WTC11 (cell line): Measurements from ENCODE around the gene PPAT. TPM values are rescaled to one million over a fixed set of nuclear protein-coding genes. Genes with fewer than 3 reads are reported as not detected.

ENCODE experiments used
- ATAC-seq: fragments of 200-7000 bp; cut with Tn5 transposase; 2 replicates; pipeline ENCODE4 v1.10.0; 2021; ENCODE audit warnings: mild to moderate bottlenecking, moderate library complexity
- CTCF ChIA-PET: fragments of 300-600 bp; sonication (Branson Sonifier 250); formaldehyde crosslinking; loops from one replicate; lab custom pipeline; 2021; ENCODE audit warnings: antibody characterized with exemption; lab: Charles Lee
- POLR2A ChIA-PET: fragments of 350-600 bp; sonication (Branson Sonifier 250); formaldehyde crosslinking; loops from one replicate; lab custom pipeline; 2021; ENCODE audit warnings: antibody characterized with exemption; lab: Charles Lee
- DNase-seq: peaks from one replicate; pipeline ENCODE4 v3.0.0; 2021; ENCODE audit warnings: low spot score
- H3K27ac Mint-ChIP-seq: 2 replicates; pipeline ENCODE4 v1.8.0; 2021; ENCODE audit warnings: mixed read lengths
- H3K27me3 Mint-ChIP-seq: 2 replicates; pipeline ENCODE4 v1.8.0; 2021; ENCODE audit warnings: low read depth, mild to moderate bottlenecking, moderate library complexity, mixed read lengths
- H3K36me3 Mint-ChIP-seq: 2 replicates; pipeline ENCODE4 v1.8.0; 2021; ENCODE audit warnings: mixed read lengths
- H3K4me1 Mint-ChIP-seq: 2 replicates; pipeline ENCODE4 v1.8.0; 2022; ENCODE audit warnings: mixed read lengths
- H3K4me3 Mint-ChIP-seq: 2 replicates; pipeline ENCODE4 v1.8.0; 2021; ENCODE audit warnings: mild to moderate bottlenecking, moderate library complexity, mixed read lengths
- H3K9me3 Mint-ChIP-seq: 2 replicates; pipeline ENCODE4 v1.8.0; 2021; ENCODE audit warnings: mixed read lengths
- FOXJ3 ChIP-seq: sonication (generic); formaldehyde crosslinking; IDR thresholded peaks from 2 replicates; pipeline ENCODE4 v1.9.0; 2021; ENCODE audit warnings: missing genetic modification reagents, mild to moderate bottlenecking, borderline replicate concordance
- FOXP1 ChIP-seq: sonication (generic); formaldehyde crosslinking; IDR thresholded peaks from 2 replicates; pipeline ENCODE4 v1.8.0; 2022; ENCODE audit warnings: missing genetic modification reagents, mild to moderate bottlenecking, moderate library complexity, borderline replicate concordance
- GTF2I ChIP-seq: fragments of 250-450 bp; sonication (Bioruptor Pico); conservative IDR thresholded peaks from 2 replicates; pipeline ENCODE4 v1.4.0; 2021; ENCODE audit warnings: mild to moderate bottlenecking
- HMGA2 ChIP-seq: fragments of 250-450 bp; sonication (Bioruptor Pico); IDR thresholded peaks from 2 replicates; pipeline ENCODE4 v1.4.0; 2021; ENCODE audit warnings: mild to moderate bottlenecking, moderate library complexity
- JUN ChIP-seq: sonication (generic); formaldehyde crosslinking; IDR thresholded peaks from 2 replicates; pipeline ENCODE4 v1.8.0; 2023; ENCODE audit warnings: mild to moderate bottlenecking, missing genetic modification reagents
- KAT7 ChIP-seq: sonication (generic); formaldehyde crosslinking; IDR thresholded peaks from 2 replicates; pipeline ENCODE4 v1.8.1; 2023; ENCODE audit warnings: missing genetic modification reagents, mild to moderate bottlenecking, borderline replicate concordance
- NFYB ChIP-seq: sonication (generic); formaldehyde crosslinking; conservative IDR thresholded peaks from 2 replicates; pipeline ENCODE4 v1.8.0; 2022; ENCODE audit warnings: low read depth, missing genetic modification reagents
- NR3C1 ChIP-seq: sonication (generic); formaldehyde crosslinking; conservative IDR thresholded peaks from 2 replicates; pipeline ENCODE4 v1.8.1; 2023; ENCODE audit warnings: low read depth, mild to moderate bottlenecking, missing genetic modification reagents
- PRRX2 ChIP-seq: fragments of 250-450 bp; sonication (Bioruptor Pico); IDR thresholded peaks from 2 replicates; pipeline ENCODE4 v1.8.0; 2021; ENCODE audit warnings: mild to moderate bottlenecking
- RELA ChIP-seq: sonication (generic); formaldehyde crosslinking; IDR thresholded peaks from 2 replicates; pipeline ENCODE4 v1.8.1; 2022; ENCODE audit warnings: missing genetic modification reagents, mild to moderate bottlenecking, borderline replicate concordance
- RORB ChIP-seq: fragments of 250-450 bp; sonication (Bioruptor Pico); IDR thresholded peaks from 2 replicates; pipeline ENCODE4 v1.9.0; 2021; ENCODE audit warnings: mild to moderate bottlenecking
- TCF7 ChIP-seq: sonication (generic); formaldehyde crosslinking; IDR thresholded peaks from 2 replicates; pipeline ENCODE4 v1.8.0; 2022; ENCODE audit warnings: mild to moderate bottlenecking, low read depth, missing genetic modification reagents, moderate library complexity
- ZNF121 ChIP-seq: sonication (generic); formaldehyde crosslinking; IDR thresholded peaks from 2 replicates; pipeline ENCODE4 v1.8.0; 2023; ENCODE audit warnings: missing genetic modification reagents
- ZNF317 ChIP-seq: sonication (generic); formaldehyde crosslinking; IDR thresholded peaks from 2 replicates; pipeline ENCODE4 v1.8.1; 2023; ENCODE audit warnings: low read depth, mild to moderate bottlenecking, moderate library complexity, missing genetic modification reagents, borderline replicate concordance
- ZNF671 ChIP-seq: fragments of 250-450 bp; sonication (Bioruptor Pico); IDR thresholded peaks from 2 replicates; pipeline ENCODE4 v1.8.0; 2021; ENCODE audit warnings: mild to moderate bottlenecking
- total RNA-seq: library from RNA; stranded (reverse); gene quantifications from 3 replicates; pipeline ENCODE4 v1.2.3, GENCODE V29; 2021
- TF ChIP-seq, protein P1 (sequence below): sonication (generic); formaldehyde crosslinking; IDR thresholded peaks from 2 replicates; pipeline ENCODE4 v1.8.0; 2022; ENCODE audit warnings: mild to moderate bottlenecking, missing genetic modification reagents
- TF ChIP-seq, protein P2 (sequence below): sonication (generic); formaldehyde crosslinking; IDR thresholded peaks from 2 replicates; pipeline ENCODE4 v1.8.1; 2022; ENCODE audit warnings: mild to moderate bottlenecking, missing genetic modification reagents, moderate library complexity, borderline replicate concordance
- TF ChIP-seq, protein P3 (sequence below): sonication (generic); formaldehyde crosslinking; conservative IDR thresholded peaks from 2 replicates; pipeline ENCODE4 v1.8.1; 2023; ENCODE audit warnings: mild to moderate bottlenecking, low read depth, missing genetic modification reagents, moderate library complexity
- TF ChIP-seq, protein P4 (sequence below): sonication (generic); formaldehyde crosslinking; IDR thresholded peaks from 2 replicates; pipeline ENCODE4 v1.8.1; 2023; ENCODE audit warnings: mild to moderate bottlenecking, missing genetic modification reagents, borderline replicate concordance
- TF ChIP-seq, protein P5 (sequence below): sonication (generic); formaldehyde crosslinking; IDR thresholded peaks from 2 replicates; pipeline ENCODE4 v1.8.1; 2022; ENCODE audit warnings: low read depth, mild to moderate bottlenecking, moderate library complexity, missing genetic modification reagents, borderline replicate concordance

The PPAT gene
- total RNA-seq, 1 experiment from 2014 or later: 83.4 TPM

DNA sequence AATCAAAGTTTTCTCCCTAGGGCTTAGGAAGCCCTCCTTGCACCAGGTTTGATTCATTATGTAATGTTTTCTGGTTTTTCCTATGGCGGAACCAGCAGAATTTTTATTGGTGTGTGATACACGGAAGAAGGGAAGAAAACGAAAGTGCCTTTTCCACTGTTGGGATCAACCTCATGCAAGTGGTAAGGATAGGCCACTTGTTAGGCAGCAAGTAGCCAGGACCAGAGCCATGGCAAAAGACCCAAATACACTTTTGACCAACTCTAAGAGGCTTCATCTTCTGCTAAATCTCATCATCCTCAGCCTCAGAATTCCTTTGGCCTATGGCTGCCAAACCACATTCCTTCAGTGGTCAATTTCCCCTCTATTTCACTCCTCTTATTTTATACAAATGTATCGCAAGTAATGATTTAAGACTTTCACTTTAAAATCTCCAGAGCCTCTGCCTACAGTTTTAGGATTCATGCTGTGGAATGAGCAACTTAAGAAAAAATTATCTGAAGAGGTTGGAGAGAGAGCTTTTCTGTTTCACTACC lies 21.2 kb downstream of the PPAT start (continued):
- no peak for TF ChIP-seq TCF7 (CRISPR knock-in tag)
- TF ChIP-seq HMGA2 (CRISPR knock-in tag): no peak
- no peak for TF ChIP-seq FOXP1 (CRISPR knock-in tag)
- TF ChIP-seq, all 79 proteins: peak for 0

DNA sequence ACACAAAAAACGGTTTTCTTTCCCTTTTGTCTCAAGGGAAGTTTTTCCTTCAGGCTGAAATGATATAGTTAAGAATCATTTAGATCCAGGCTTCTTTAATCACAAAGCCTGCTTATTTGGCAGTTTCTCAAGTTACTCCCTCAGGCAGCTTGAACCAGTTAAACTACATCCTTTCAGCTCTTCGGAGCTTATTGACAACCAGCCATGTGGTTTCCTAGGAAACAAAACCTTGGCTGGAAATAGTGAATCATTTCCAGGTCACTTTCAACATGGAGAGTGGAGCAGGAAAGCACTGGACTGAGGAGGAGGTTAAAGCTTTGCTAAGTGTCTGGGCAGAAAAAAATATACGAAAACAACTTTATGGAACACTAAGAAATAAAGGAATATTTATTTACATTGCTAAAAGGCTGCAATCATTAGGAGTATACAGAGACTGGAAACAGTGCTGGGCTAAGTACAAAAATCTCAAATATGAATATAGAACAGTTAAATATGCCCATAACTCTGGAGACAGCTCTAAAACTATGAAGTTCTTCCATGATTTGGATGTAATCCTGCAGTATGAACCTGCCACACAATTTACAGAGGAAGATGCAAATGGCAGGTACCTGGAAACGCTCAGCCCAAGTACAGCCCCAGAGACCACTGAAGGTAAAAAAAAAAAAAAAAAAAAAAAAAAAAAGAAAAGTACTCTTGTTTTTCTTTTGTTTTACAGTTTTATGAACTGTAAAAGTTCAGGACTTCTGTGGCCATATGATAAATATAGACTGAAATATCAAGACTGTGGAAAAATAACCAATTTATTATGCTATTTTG lies 25.0 kb downstream of the PPAT start:
- Mint-ChIP-seq H3K27ac (peak overlapping the region; percentile 98), H3K36me3 (peaks cover 24% of the 10 kb centered on the region), H3K4me1 (peaks cover 61% of the 10 kb centered on the region), H3K9me3 (no peaks in the 10 kb centered on the region), H3K4me3 (peak overlapping the region; percentile 58), H3K27me3 (no peaks in the 10 kb centered on the region)
- POLR2A ChIA-PET: interaction anchor here (0.6 to 3.1 kb wide), 6 partner anchors 12 to 56 kb away, joined by 3 to 23 read pairs (median 6); partner anchors contain the start of genes AASDH, PAICS and PPAT
- DNase-seq (no peak), ATAC-seq (peak; percentile 86)
- CTCF ChIA-PET: interaction anchor here (0.6 to 2.1 kb wide), 4 partner anchors 10 to 25 kb away, joined by 4 to 10 read pairs (median 7); partner anchors contain the start of genes AASDH, PAICS and PPAT
- TF ChIP-seq, protein P1, sequence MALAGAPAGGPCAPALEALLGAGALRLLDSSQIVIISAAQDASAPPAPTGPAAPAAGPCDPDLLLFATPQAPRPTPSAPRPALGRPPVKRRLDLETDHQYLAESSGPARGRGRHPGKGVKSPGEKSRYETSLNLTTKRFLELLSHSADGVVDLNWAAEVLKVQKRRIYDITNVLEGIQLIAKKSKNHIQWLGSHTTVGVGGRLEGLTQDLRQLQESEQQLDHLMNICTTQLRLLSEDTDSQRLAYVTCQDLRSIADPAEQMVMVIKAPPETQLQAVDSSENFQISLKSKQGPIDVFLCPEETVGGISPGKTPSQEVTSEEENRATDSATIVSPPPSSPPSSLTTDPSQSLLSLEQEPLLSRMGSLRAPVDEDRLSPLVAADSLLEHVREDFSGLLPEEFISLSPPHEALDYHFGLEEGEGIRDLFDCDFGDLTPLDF (CRISPR knock-in tag): no peak
- no peak for TF ChIP-seq ZNF121 (CRISPR knock-in tag)
- TF ChIP-seq ZNF671 (CRISPR knock-in tag): no peak
- TF ChIP-seq, protein P2, sequence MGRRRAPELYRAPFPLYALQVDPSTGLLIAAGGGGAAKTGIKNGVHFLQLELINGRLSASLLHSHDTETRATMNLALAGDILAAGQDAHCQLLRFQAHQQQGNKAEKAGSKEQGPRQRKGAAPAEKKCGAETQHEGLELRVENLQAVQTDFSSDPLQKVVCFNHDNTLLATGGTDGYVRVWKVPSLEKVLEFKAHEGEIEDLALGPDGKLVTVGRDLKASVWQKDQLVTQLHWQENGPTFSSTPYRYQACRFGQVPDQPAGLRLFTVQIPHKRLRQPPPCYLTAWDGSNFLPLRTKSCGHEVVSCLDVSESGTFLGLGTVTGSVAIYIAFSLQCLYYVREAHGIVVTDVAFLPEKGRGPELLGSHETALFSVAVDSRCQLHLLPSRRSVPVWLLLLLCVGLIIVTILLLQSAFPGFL (CRISPR knock-in tag): no peak
- TF ChIP-seq FOXJ3: no peak
- TF ChIP-seq, protein P3, sequence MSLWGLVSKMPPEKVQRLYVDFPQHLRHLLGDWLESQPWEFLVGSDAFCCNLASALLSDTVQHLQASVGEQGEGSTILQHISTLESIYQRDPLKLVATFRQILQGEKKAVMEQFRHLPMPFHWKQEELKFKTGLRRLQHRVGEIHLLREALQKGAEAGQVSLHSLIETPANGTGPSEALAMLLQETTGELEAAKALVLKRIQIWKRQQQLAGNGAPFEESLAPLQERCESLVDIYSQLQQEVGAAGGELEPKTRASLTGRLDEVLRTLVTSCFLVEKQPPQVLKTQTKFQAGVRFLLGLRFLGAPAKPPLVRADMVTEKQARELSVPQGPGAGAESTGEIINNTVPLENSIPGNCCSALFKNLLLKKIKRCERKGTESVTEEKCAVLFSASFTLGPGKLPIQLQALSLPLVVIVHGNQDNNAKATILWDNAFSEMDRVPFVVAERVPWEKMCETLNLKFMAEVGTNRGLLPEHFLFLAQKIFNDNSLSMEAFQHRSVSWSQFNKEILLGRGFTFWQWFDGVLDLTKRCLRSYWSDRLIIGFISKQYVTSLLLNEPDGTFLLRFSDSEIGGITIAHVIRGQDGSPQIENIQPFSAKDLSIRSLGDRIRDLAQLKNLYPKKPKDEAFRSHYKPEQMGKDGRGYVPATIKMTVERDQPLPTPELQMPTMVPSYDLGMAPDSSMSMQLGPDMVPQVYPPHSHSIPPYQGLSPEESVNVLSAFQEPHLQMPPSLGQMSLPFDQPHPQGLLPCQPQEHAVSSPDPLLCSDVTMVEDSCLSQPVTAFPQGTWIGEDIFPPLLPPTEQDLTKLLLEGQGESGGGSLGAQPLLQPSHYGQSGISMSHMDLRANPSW: no peak
- no peak for TF ChIP-seq PRRX2 (CRISPR knock-in tag)
- TF ChIP-seq, protein P4, sequence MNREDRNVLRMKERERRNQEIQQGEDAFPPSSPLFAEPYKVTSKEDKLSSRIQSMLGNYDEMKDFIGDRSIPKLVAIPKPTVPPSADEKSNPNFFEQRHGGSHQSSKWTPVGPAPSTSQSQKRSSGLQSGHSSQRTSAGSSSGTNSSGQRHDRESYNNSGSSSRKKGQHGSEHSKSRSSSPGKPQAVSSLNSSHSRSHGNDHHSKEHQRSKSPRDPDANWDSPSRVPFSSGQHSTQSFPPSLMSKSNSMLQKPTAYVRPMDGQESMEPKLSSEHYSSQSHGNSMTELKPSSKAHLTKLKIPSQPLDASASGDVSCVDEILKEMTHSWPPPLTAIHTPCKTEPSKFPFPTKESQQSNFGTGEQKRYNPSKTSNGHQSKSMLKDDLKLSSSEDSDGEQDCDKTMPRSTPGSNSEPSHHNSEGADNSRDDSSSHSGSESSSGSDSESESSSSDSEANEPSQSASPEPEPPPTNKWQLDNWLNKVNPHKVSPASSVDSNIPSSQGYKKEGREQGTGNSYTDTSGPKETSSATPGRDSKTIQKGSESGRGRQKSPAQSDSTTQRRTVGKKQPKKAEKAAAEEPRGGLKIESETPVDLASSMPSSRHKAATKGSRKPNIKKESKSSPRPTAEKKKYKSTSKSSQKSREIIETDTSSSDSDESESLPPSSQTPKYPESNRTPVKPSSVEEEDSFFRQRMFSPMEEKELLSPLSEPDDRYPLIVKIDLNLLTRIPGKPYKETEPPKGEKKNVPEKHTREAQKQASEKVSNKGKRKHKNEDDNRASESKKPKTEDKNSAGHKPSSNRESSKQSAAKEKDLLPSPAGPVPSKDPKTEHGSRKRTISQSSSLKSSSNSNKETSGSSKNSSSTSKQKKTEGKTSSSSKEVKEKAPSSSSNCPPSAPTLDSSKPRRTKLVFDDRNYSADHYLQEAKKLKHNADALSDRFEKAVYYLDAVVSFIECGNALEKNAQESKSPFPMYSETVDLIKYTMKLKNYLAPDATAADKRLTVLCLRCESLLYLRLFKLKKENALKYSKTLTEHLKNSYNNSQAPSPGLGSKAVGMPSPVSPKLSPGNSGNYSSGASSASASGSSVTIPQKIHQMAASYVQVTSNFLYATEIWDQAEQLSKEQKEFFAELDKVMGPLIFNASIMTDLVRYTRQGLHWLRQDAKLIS (CRISPR knock-in tag): no peak
- TF ChIP-seq RELA: no peak
- TF ChIP-seq KAT7 (CRISPR knock-in tag): no peak
- no peak for TF ChIP-seq NR3C1 (CRISPR knock-in tag)
- TF ChIP-seq ZNF317 (CRISPR knock-in tag): no peak
- no peak for TF ChIP-seq NFYB
- no peak for TF ChIP-seq TCF7 (CRISPR knock-in tag)
- TF ChIP-seq GTF2I (CRISPR knock-in tag): no peak
- TF ChIP-seq RORB (CRISPR knock-in tag): no peak
- TF ChIP-seq, protein P5, sequence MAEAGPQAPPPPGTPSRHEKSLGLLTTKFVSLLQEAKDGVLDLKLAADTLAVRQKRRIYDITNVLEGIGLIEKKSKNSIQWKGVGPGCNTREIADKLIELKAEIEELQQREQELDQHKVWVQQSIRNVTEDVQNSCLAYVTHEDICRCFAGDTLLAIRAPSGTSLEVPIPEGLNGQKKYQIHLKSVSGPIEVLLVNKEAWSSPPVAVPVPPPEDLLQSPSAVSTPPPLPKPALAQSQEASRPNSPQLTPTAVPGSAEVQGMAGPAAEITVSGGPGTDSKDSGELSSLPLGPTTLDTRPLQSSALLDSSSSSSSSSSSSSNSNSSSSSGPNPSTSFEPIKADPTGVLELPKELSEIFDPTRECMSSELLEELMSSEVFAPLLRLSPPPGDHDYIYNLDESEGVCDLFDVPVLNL (CRISPR knock-in tag): no peak
- no peak for TF ChIP-seq JUN (CRISPR knock-in tag)
